Activated T-helper 17 cell treated with anti-CD3 and anti-CD28 coated beads, Interleukin-2, amount 50 U/mL, for 72 hours (primary cell): ENCODE results near the gene SOAT2. TPM values are rescaled to one million over a fixed set of nuclear protein-coding genes. Genes with fewer than 3 reads are reported as not detected.

ENCODE experiments used
- ATAC-seq: fragments of 150-1000 bp; cut with Tn5 transposase; replicated peaks from 2 replicates; pipeline ENCODE4 v1.10.0; 2021; ENCODE audit warnings: mild to moderate bottlenecking, moderate library complexity
- H3K27ac Mint-ChIP-seq: one replicate; pipeline ENCODE4 v1.8.0; 2022; ENCODE audit warnings: mixed read lengths
- H3K27me3 Mint-ChIP-seq: one replicate; pipeline ENCODE4 v1.8.0; 2022; ENCODE audit warnings: mixed read lengths
- H3K36me3 Mint-ChIP-seq: one replicate; pipeline ENCODE4 v1.8.0; 2022; ENCODE audit warnings: low read depth, mild to moderate bottlenecking, mixed read lengths
- H3K4me1 Mint-ChIP-seq: one replicate; pipeline ENCODE4 v1.8.0; 2022; ENCODE audit warnings: mixed read lengths
- H3K4me3 Mint-ChIP-seq: one replicate; pipeline ENCODE4 v1.8.0; 2022; ENCODE audit warnings: mild to moderate bottlenecking, mixed read lengths
- H3K9me3 Mint-ChIP-seq: one replicate; pipeline ENCODE4 v1.8.0; 2022; ENCODE audit warnings: mixed read lengths
- total RNA-seq, 2 donors: library from RNA; stranded (reverse); gene quantifications; one replicate each; pipeline ENCODE4 v1.2.3, GENCODE V29; 2022

Gene SOAT2
- total RNA-seq, 2 donors from 2014 or later: 0.28 to 1.1 TPM

GRCh38 chr12:53123578-53124351 lies 20.5 kb downstream of the SOAT2 start:
- Mint-ChIP-seq H3K4me1 (peaks cover 5% of the 10 kb centered on the region), H3K36me3 (no peaks in the 10 kb centered on the region), H3K27me3 (no peaks in the 10 kb centered on the region), H3K9me3 (no peaks in the 10 kb centered on the region), H3K4me3 (no peak overlapping the region), H3K27ac (no peak overlapping the region)
- no peak for ATAC-seq

GRCh38 chr12:53124352-53124723 lies 21.1 kb downstream of the SOAT2 start:
- ATAC-seq: no peak
- H3K27ac Mint-ChIP-seq: no peak overlapping the region
- H3K4me3 Mint-ChIP-seq: no peak overlapping the region

GRCh38 chr12:53127169-53127568 lies 23.9 kb downstream of the SOAT2 start:
- no peak for ATAC-seq
- H3K27me3 Mint-ChIP-seq: no peaks in the 10 kb centered on the region
- no peak overlapping the region for H3K27ac Mint-ChIP-seq
- no peak overlapping the region for H3K4me3 Mint-ChIP-seq
- no peaks in the 10 kb centered on the region for H3K36me3 Mint-ChIP-seq
- peaks cover 5% of the 10 kb centered on the region for H3K4me1 Mint-ChIP-seq
- no peaks in the 10 kb centered on the region for H3K9me3 Mint-ChIP-seq

More at GRCh38 chr12:53124352-53124723, 21.1 kb downstream of the SOAT2 start:
- Mint-ChIP-seq H3K36me3 (no peaks in the 10 kb centered on the region), H3K27me3 (no peaks in the 10 kb centered on the region), H3K9me3 (no peaks in the 10 kb centered on the region), H3K4me1 (peaks cover 5% of the 10 kb centered on the region)

- Mint-ChIP-seq H3K36me3 (no peaks in the 10 kb centered on the region), H3K9me3 (no peaks in the 10 kb centered on the region), H3K27me3 (no peaks in the 10 kb centered on the region), H3K4me1 (peaks cover 5% of the 10 kb centered on the region), H3K4me3 (no peak overlapping the region), H3K27ac (no peak overlapping the region)
- no peak for ATAC-seq
Observed at GRCh38 chr12:53128780-53129569, 25.7 kb downstream of the SOAT2 start.

- no peaks in the 10 kb centered on the region for H3K9me3 Mint-ChIP-seq
- H3K27ac Mint-ChIP-seq: no peak overlapping the region
- H3K36me3 Mint-ChIP-seq: no peaks in the 10 kb centered on the region
- ATAC-seq: no peak
- H3K27me3 Mint-ChIP-seq: no peaks in the 10 kb centered on the region
- no peak overlapping the region for H3K4me3 Mint-ChIP-seq
- peaks cover 5% of the 10 kb centered on the region for H3K4me1 Mint-ChIP-seq
Observed at GRCh38 chr12:53131844-53132243, 28.6 kb downstream of the SOAT2 start.

GRCh38 chr12:53133722-53134121 lies 30.4 kb downstream of the SOAT2 start:
- Mint-ChIP-seq H3K27ac (no peak overlapping the region), H3K36me3 (no peaks in the 10 kb centered on the region), H3K9me3 (peaks cover 4% of the 10 kb centered on the region), H3K4me3 (no peak overlapping the region), H3K27me3 (no peaks in the 10 kb centered on the region), H3K4me1 (no peaks in the 10 kb centered on the region)
- ATAC-seq: no peak

- Mint-ChIP-seq H3K27ac (no peak overlapping the region), H3K9me3 (no peaks in the 10 kb centered on the region)
- no peak for ATAC-seq
Observed at GRCh38 chr12:53143355-53143754, 40.1 kb downstream of the SOAT2 start.

GRCh38 chr12:53145383-53146260 lies 42.3 kb downstream of the SOAT2 start:
- ATAC-seq: no peak
- Mint-ChIP-seq H3K9me3 (no peaks in the 10 kb centered on the region), H3K27ac (no peak overlapping the region), H3K27me3 (no peaks in the 10 kb centered on the region), H3K36me3 (no peaks in the 10 kb centered on the region), H3K4me1 (no peaks in the 10 kb centered on the region), H3K4me3 (no peak overlapping the region)

More at GRCh38 chr12:53143355-53143754, 40.1 kb downstream of the SOAT2 start:
- H3K4me3 Mint-ChIP-seq: no peak overlapping the region
- no peaks in the 10 kb centered on the region for H3K4me1 Mint-ChIP-seq
- H3K36me3 Mint-ChIP-seq: no peaks in the 10 kb centered on the region
- no peaks in the 10 kb centered on the region for H3K27me3 Mint-ChIP-seq

- Mint-ChIP-seq H3K27ac (no peak overlapping the region), H3K27me3 (no peaks in the 10 kb centered on the region), H3K4me1 (no peaks in the 10 kb centered on the region), H3K9me3 (no peaks in the 10 kb centered on the region), H3K4me3 (no peak overlapping the region), H3K36me3 (no peaks in the 10 kb centered on the region)
- ATAC-seq: no peak
Observed at GRCh38 chr12:53147181-53147580, 43.9 kb downstream of the SOAT2 start.

- H3K27ac Mint-ChIP-seq: no peak overlapping the region
- H3K4me3 Mint-ChIP-seq: no peak overlapping the region
- H3K9me3 Mint-ChIP-seq: no peaks in the 10 kb centered on the region
- no peaks in the 10 kb centered on the region for H3K4me1 Mint-ChIP-seq
- no peaks in the 10 kb centered on the region for H3K36me3 Mint-ChIP-seq
- H3K27me3 Mint-ChIP-seq: no peaks in the 10 kb centered on the region
- no peak for ATAC-seq
Observed at GRCh38 chr12:53147653-53148052, 44.4 kb downstream of the SOAT2 start.

GRCh38 chr12:53151039-53151438 lies 47.8 kb downstream of the SOAT2 start:
- H3K27me3 Mint-ChIP-seq: no peaks in the 10 kb centered on the region
- H3K4me3 Mint-ChIP-seq: no peak overlapping the region
- H3K36me3 Mint-ChIP-seq: no peaks in the 10 kb centered on the region
- no peaks in the 10 kb centered on the region for H3K9me3 Mint-ChIP-seq
- no peak overlapping the region for H3K27ac Mint-ChIP-seq
- no peak for ATAC-seq
- no peaks in the 10 kb centered on the region for H3K4me1 Mint-ChIP-seq

- Mint-ChIP-seq H3K4me1 (no peaks in the 10 kb centered on the region), H3K4me3 (no peak overlapping the region), H3K9me3 (no peaks in the 10 kb centered on the region), H3K27me3 (no peaks in the 10 kb centered on the region), H3K36me3 (no peaks in the 10 kb centered on the region), H3K27ac (no peak overlapping the region)
- ATAC-seq: no peak
Observed at GRCh38 chr12:53152390-53152789, 49.1 kb downstream of the SOAT2 start.

- Mint-ChIP-seq H3K27ac (peak overlapping the region; percentile 29), H3K4me1 (peaks cover 10% of the 10 kb centered on the region), H3K9me3 (no peaks in the 10 kb centered on the region), H3K27me3 (no peaks in the 10 kb centered on the region), H3K36me3 (no peaks in the 10 kb centered on the region), H3K4me3 (peak overlapping the region; percentile 25)
- peak; percentile 100 for ATAC-seq
Observed at GRCh38 chr12:53159195-53159839, 56.0 kb downstream of the SOAT2 start.

- Mint-ChIP-seq H3K4me1 (peaks cover 10% of the 10 kb centered on the region), H3K4me3 (no peak overlapping the region), H3K9me3 (no peaks in the 10 kb centered on the region), H3K27ac (no peak overlapping the region), H3K36me3 (no peaks in the 10 kb centered on the region), H3K27me3 (no peaks in the 10 kb centered on the region)
- ATAC-seq: no peak
Observed at GRCh38 chr12:53160000-53160399, 56.7 kb downstream of the SOAT2 start.
